C4-2B (cell line): ENCODE results near the gene SP140L.
"Not testable (repeated sequence)": the region's sequence is repeated elsewhere in the genome, so short reads cannot be mapped to it uniquely, and the experiment has no call there.

Experiments used
- H3K27ac ChIP-seq: fragments of 450-650 bp; 2 replicates; pipeline ENCODE4 v1.5.1; 2017
- ZFX ChIP-seq: fragments of 450-650 bp; IDR thresholded peaks from 2 replicates; pipeline ENCODE4 v1.6.1; 2017
- TF ChIP-seq, protein P1 (sequence below): fragments of 450-650 bp; conservative IDR thresholded peaks from 2 replicates; pipeline ENCODE4 v1.5.1; 2017; ENCODE audit warnings: mild to moderate bottlenecking

The SP140L gene

DNA sequence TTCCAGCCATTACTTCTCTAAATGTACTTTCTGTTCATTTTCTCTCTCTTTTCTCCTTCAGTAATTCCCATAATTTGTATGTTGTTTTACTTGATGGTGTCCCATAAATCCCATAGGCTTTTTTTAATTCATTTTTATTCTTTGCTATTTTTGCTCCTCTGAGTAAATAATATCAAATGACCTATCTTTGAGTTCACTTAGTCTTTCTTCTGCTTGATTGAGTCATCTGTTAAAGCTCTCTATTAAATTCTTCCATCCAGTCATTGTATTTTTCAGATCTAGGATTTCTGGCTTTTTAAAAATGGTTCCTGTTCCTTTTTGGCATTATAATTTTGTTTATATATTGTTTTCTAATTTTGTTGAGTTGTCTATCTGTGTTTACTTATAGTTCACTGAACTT, 102.5 kb downstream of the SP140L start:
- TF ChIP-seq, protein P1, sequence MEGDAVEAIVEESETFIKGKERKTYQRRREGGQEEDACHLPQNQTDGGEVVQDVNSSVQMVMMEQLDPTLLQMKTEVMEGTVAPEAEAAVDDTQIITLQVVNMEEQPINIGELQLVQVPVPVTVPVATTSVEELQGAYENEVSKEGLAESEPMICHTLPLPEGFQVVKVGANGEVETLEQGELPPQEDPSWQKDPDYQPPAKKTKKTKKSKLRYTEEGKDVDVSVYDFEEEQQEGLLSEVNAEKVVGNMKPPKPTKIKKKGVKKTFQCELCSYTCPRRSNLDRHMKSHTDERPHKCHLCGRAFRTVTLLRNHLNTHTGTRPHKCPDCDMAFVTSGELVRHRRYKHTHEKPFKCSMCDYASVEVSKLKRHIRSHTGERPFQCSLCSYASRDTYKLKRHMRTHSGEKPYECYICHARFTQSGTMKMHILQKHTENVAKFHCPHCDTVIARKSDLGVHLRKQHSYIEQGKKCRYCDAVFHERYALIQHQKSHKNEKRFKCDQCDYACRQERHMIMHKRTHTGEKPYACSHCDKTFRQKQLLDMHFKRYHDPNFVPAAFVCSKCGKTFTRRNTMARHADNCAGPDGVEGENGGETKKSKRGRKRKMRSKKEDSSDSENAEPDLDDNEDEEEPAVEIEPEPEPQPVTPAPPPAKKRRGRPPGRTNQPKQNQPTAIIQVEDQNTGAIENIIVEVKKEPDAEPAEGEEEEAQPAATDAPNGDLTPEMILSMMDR = no peak
- no peak overlapping the region for H3K27ac ChIP-seq

DNA sequence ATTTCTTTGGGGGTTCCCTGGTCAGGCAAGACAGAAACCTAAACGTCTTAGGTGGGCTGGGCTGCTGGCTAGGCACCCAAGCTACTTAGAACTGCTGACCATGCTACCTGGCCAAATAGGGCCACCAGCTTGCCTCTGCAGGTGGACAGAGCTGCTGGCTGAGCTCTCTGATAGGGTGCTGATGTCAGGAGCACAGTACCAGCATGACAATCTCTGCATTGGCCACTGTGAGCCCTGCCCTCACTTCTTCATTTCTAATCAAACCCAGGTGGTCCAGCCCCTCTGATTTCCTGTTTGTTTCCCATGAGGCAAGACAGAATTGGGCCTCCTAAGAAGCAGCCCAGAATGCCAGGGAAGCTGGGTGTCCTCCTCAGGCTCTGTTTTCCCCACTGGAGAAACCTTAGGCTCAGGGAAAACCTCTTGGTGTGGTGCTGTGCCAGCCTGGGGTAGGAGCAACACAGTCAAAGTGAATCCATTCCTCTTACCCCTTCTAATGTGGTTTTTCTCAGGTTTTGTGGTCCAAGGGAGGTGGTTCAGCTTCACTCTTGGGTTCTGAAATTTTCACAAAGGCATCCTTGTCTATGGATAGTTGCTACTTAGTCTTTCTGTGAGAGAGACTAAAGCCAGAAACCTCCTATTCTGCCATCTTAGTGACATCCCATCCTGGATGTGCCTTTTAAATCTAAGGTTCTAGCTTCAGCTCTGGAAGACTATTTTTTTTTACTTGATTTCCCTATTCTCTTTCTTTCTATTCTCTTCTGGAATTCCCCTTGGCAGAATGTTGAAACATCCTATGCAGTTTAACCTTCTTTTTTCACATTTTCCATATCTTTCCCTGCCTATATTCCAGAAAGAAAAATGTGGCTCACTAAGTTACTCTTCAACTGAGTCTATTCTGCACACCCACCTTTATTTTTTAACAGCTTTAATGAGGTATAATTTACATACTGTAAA, 104.2 kb downstream of the SP140L start:
- no peak for TF ChIP-seq ZFX
- TF ChIP-seq, protein P1 = no peak
- H3K27ac ChIP-seq = no peak overlapping the region

GRCh38 chr2:230434677-230435324, 107.8 kb downstream of the SP140L start:
- TF ChIP-seq ZFX = no peak
- TF ChIP-seq, protein P1 = no peak
- no peak overlapping the region for H3K27ac ChIP-seq

- no peak overlapping the region for H3K27ac ChIP-seq
Observed at GRCh38 chr2:230435431-230435830, 108.4 kb downstream of the SP140L start.

DNA sequence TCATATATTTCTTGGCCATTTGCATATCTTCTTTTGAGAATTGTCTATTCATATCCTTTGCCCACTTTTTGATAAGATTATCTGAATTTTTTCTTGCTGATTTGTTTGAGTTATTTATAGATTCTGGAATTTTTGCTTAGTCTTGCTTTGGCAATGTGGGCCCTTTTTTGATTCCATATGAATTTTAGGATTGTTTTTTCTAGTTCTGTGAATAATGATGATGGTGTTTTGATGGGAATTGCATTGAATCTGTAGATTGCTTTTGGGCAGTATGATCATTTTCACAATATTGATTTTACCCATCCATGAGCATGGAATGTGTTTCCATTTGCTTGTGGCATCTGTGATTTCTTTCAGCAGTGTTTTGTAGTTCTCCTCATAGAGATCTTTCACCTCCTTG, 112.1 kb downstream of the SP140L start:
- H3K27ac ChIP-seq = not testable (repeated sequence)

More at GRCh38 chr2:230435431-230435830, 108.4 kb downstream of the SP140L start:
- TF ChIP-seq ZFX = no peak
- TF ChIP-seq, protein P1 = no peak

GRCh38 chr2:230439590-230439989, 112.6 kb downstream of the SP140L start:
- no peak overlapping the region for H3K27ac ChIP-seq
- TF ChIP-seq, protein P1 = no peak
- TF ChIP-seq ZFX = no peak

DNA sequence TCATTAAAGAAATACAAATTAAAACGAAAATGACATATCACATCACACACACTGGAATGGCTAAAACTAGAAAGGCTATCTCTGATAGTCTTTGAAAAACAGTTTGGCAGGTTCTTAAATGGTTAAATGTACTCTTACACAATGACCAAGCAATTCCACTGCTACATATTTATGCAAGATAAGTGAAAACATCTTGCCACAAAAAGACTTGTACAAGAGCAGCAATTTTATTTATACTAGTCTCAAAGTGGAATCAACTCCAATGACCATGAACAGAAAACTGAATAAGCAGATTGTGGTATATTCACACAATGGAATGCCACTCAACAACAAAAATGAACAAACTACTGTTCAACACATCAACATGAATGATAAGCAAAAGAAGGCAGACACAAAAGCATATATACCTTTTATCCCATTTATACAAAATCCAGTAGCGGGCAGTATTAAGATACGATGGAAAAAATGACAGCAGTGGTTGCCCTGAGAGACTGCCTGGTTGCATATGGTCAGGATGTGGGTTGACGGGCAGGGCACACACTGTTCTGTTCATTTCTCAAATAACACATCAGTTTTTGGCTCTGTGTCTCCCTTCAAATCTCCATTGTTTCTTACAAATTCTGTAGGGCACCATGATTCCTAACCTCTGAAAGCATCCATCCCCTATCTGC, 114.4 kb downstream of the SP140L start:
- H3K27ac ChIP-seq = no peak overlapping the region
- TF ChIP-seq, protein P1 = no peak
- TF ChIP-seq ZFX = no peak
